CD4-positive, alpha-beta T cell treated with Interferon gamma for 1 hour (primary cell): ENCODE data around the gene ZNF584.
A peak's percentile ranks its signal among the peaks of the same experiment; 100 is the strongest.
"Not testable (repeated sequence)": the region's sequence is repeated elsewhere in the genome, so short reads cannot be mapped to it uniquely, and the experiment has no call there.

Experiments used
- DNase-seq: peaks from one replicate; pipeline ENCODE4 v3.0.0-alpha.2; 2020

Gene ZNF584

GRCh38 chr19:58406818-58407657 is 1.4 kb upstream of the ZNF584 start:
- DNase-seq, result no peak

GRCh38 chr19:58407658-58408151 is 744 bp upstream of the ZNF584 start:
- DNase-seq, result no peak

- no peak for DNase-seq
These were observed 751 bp downstream of the ZNF584 start for GRCh38 chr19:58409010-58409790.

GRCh38 chr19:58416604-58417003 is 8.2 kb downstream of the ZNF584 start:
- no peak for DNase-seq

- no peak for DNase-seq
These were observed 8.6 kb downstream of the ZNF584 start for GRCh38 chr19:58417071-58417470.

GRCh38 chr19:58428617-58429016 is 20.2 kb downstream of the ZNF584 start:
- DNase-seq, result no peak

- no peak for DNase-seq
These were observed 21.3 kb downstream of the ZNF584 start for GRCh38 chr19:58429745-58430144.

- DNase-seq, result no peak
These were observed 25.8 kb downstream of the ZNF584 start for GRCh38 chr19:58434217-58434616.

- peak; percentile 99 for DNase-seq
These were observed 31.4 kb downstream of the ZNF584 start, which contains the start of gene ZNF132 for GRCh38 chr19:58439576-58440554. TSS of gene ZNF132 (minus strand) at chr19:58440153. CDS start at chr19:58439821, 332 bp downstream.

- DNase-seq, result no peak
These were observed 32.1 kb downstream of the ZNF584 start for GRCh38 chr19:58440556-58440955.

GRCh38 chr19:58442986-58443385 is 34.5 kb downstream of the ZNF584 start:
- not testable (repeated sequence) for DNase-seq

- DNase-seq, result not testable (repeated sequence)
These were observed 40.4 kb downstream of the ZNF584 start for GRCh38 chr19:58448860-58449259.

GRCh38 chr19:58449980-58450379 is 41.5 kb downstream of the ZNF584 start:
- not testable (repeated sequence) for DNase-seq

- DNase-seq, result no peak
These were observed 42.5 kb downstream of the ZNF584 start for GRCh38 chr19:58450856-58451357.

GRCh38 chr19:58451358-58452101 is 43.1 kb downstream of the ZNF584 start, which contains the start of gene ZNF324B:
TSS of gene ZNF324B (plus strand) at chr19:58451622. CDS start at chr19:58453702, 2,080 bp downstream.
- DNase-seq, result peak; percentile 96

- DNase-seq, result no peak
These were observed 45.3 kb downstream of the ZNF584 start for GRCh38 chr19:58453743-58454142.

GRCh38 chr19:58455306-58455705 is 46.9 kb downstream of the ZNF584 start:
- no peak for DNase-seq

GRCh38 chr19:58456111-58456510 is 47.7 kb downstream of the ZNF584 start:
- no peak for DNase-seq

- no peak for DNase-seq
These were observed 51.6 kb downstream of the ZNF584 start for GRCh38 chr19:58460039-58460438.

- no peak for DNase-seq
These were observed 57.8 kb downstream of the ZNF584 start for GRCh38 chr19:58466089-58466759.
